ENCODE results near the gene METTL26.

Gene METTL26

DNA sequence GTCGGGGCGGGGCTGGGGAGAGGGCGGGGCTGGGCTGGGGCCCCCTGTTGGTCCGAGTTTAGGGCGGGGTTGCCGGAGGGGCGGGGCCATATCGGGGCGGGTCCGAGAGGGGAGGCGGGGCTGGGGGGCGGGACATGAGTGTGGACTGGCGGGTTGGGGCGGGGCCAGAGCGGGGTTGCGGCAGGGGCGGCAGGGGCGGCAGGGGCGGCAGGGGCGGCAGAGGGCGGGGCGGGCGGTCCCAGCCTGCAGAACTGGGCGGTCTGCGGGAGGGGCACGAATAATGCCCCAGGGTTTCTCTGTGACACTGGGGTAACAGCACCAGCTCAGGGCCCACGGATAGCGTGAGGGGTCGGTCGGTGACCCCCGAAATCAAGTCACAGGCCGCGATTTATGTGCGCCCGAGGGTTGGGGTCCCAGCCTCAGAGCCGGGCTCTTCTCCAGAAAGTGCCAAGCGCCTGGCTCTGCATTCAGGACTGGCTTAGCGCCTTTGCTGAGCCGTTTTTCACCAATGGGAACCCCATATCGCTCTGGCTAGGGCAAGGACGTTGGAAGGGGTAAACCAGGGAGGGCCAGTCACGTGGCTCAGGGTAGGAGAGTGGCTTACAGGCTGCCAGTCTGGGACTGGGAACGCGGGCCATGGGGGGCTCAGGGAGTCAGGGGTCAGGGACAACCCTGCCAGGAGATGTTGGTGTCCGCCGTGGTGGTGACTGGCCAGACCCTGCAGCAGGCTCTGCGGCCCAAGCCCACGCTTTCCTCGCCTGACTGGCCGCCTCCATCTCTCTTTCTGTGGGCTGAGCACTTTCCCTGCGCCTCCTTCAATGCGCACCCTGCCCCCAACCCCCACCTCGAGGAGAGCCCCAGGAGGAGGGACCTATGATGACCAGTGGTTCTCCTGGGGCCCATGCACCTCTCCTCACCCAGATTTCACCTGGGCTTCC, 1.2 kb upstream of the METTL26 start:
- Histone ChIP-seq H3K9ac (ENCODE audit: low read depth in 1 of 2, low read length in 2 of 2) (peak overlapping the region; percentile 58 to 71), H3K4me3 (ENCODE audit: low read depth in 1 of 2, low read length in 2 of 2) (peak overlapping the region; percentile 84 to 90), H3K36me3 (ENCODE audit: control insufficient read depth in 1 of 2, insufficient read depth in 2 of 2, low read length in 2 of 2) (peaks cover 0 to 10% of the 10 kb centered on the region in 2 donors), H3K9me3 (ENCODE audit: control insufficient read depth in 1 of 2, low read length in 2 of 2) (no peaks in the 10 kb centered on the region), H3K4me1 (ENCODE audit: control insufficient read depth in 1 of 2, insufficient read depth in 2 of 2, low read length in 2 of 2) (peaks cover 8 to 21% of the 10 kb centered on the region in 2 donors), H3K27ac (ENCODE audit: low read depth, low read length) (peak overlapping the region; percentile 97), H3K27me3 (ENCODE audit: control insufficient read depth in 1 of 2, insufficient read depth in 2 of 2, low read length in 2 of 2) (no peaks in the 10 kb centered on the region)

DNA sequence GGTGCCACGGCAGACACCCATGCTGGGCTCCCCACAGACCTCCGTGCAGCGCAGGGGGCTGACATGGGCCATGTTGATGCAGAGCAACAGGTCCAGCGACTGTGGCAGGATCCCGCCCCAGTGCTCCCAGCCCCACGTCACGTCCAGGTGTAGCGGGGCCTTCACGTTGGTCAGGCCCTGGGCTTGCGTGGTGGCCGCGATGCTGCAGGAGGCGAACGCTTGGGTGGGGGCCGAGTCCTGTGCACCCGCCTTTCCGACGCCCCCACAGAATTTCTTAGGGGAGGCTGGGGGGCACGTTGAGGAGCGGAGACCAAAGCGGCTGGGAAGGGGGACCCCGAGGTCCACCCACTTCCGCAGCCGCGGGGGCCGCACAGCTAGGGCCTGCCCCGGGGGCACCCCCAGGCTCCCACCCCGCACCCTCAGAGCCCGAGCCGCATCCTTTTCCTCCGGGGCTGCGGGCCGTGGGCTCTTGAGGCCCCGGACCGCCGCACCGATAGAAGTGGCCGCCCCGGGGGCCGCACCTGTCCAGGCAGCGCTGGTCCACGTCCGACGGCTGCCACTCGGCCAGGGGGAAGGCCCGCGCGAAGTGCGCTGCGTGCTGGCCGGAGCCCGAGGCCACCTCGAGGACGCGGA, 416 bp downstream of the METTL26 start:
- Histone ChIP-seq H3K9ac (ENCODE audit: low read depth in 1 of 2, low read length in 2 of 2) (peak overlapping the region; percentile 48 to 52), H3K4me3 (ENCODE audit: low read depth in 1 of 2, low read length in 2 of 2) (peak overlapping the region; percentile 84 to 90), H3K27ac (ENCODE audit: low read depth, low read length) (peak overlapping the region; percentile 97), H3K4me1 (ENCODE audit: control insufficient read depth in 1 of 2, insufficient read depth in 2 of 2, low read length in 2 of 2) (peaks cover 7 to 20% of the 10 kb centered on the region in 2 donors), H3K36me3 (ENCODE audit: control insufficient read depth in 1 of 2, insufficient read depth in 2 of 2, low read length in 2 of 2) (peaks cover 0 to 10% of the 10 kb centered on the region in 2 donors), H3K27me3 (ENCODE audit: control insufficient read depth in 1 of 2, insufficient read depth in 2 of 2, low read length in 2 of 2) (no peaks in the 10 kb centered on the region), H3K9me3 (ENCODE audit: control insufficient read depth in 1 of 2, low read length in 2 of 2) (no peaks in the 10 kb centered on the region)

DNA sequence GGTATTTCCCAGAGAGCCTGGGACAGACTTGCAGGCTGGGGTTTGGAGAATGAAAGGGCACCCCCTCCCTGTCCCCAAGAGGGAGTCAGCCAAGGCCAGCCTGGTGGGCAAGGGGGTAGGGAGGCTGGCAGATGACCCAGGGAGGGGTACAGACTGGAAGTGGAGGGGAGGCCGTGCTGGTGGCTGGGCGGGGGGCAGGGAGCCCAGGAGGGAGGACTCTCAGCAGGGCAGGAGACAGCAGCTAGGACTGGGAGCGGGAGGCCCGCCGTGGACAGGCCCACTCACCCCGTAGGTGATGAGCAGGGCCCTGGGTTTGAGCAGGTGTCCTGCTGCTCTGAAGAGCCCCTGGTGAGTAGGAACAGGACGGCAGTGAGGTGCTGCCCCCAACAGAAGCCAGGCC, 1.1 kb downstream of the METTL26 start:
- Histone ChIP-seq H3K4me1 (ENCODE audit: control insufficient read depth in 1 of 2, insufficient read depth in 2 of 2, low read length in 2 of 2) (peaks cover 7 to 23% of the 10 kb centered on the region in 2 donors), H3K27ac (ENCODE audit: low read depth, low read length) (no peak overlapping the region), H3K9ac (ENCODE audit: low read depth in 1 of 2, low read length in 2 of 2) (peak overlapping the region in 1 of 2 donors; percentile 48), H3K36me3 (ENCODE audit: control insufficient read depth in 1 of 2, insufficient read depth in 2 of 2, low read length in 2 of 2) (peaks cover 0 to 10% of the 10 kb centered on the region in 2 donors), H3K9me3 (ENCODE audit: control insufficient read depth in 1 of 2, low read length in 2 of 2) (no peaks in the 10 kb centered on the region), H3K27me3 (ENCODE audit: control insufficient read depth in 1 of 2, insufficient read depth in 2 of 2, low read length in 2 of 2) (no peaks in the 10 kb centered on the region), H3K4me3 (ENCODE audit: low read depth in 1 of 2, low read length in 2 of 2) (peak overlapping the region; percentile 84 to 90)

DNA sequence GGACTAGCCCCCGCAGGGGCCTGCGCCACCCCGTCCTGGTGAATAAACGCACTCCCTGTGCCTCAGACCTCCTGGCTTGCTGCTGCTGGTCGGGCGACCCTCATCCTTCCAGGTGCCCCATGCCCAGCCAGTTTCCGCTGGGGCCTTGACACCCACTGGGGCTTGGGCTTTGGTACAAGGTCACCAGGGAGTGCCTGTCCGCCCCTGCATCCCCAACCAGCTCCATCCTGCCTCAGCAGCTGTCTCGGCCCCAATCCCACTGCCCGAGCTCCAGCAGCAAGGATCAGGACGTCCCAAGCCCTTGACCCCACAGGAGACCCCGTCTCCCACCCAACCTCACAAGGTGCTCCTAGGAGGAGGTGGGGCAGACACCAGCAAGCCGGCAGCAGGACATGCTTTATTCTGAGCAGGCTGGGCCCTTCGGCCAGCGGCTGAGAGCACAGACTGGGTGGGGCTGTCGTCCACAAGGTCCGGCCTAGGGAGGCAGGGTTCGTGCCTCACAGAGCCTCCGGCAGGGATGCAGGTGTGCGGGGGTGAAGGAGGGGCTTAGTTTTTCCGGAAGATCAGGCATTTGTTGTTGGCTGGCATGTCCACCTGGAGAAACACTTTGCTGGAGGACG, 1.9 kb downstream of the METTL26 start:
- no peak overlapping the region for H3K27ac ChIP-seq (ENCODE audit: low read depth, low read length)
- no peaks in the 10 kb centered on the region for H3K9me3 ChIP-seq (ENCODE audit: control insufficient read depth in 1 of 2, low read length in 2 of 2)
- no peaks in the 10 kb centered on the region for H3K27me3 ChIP-seq (ENCODE audit: control insufficient read depth in 1 of 2, insufficient read depth in 2 of 2, low read length in 2 of 2)
- H3K36me3 ChIP-seq (ENCODE audit: control insufficient read depth in 1 of 2, insufficient read depth in 2 of 2, low read length in 2 of 2), result peaks cover 0 to 10% of the 10 kb centered on the region in 2 donors
- H3K4me1 ChIP-seq (ENCODE audit: control insufficient read depth in 1 of 2, insufficient read depth in 2 of 2, low read length in 2 of 2), result peaks cover 7 to 26% of the 10 kb centered on the region in 2 donors
- no peak overlapping the region for H3K9ac ChIP-seq (ENCODE audit: low read depth in 1 of 2, low read length in 2 of 2)
- no peak overlapping the region for H3K4me3 ChIP-seq (ENCODE audit: low read depth in 1 of 2, low read length in 2 of 2)

DNA sequence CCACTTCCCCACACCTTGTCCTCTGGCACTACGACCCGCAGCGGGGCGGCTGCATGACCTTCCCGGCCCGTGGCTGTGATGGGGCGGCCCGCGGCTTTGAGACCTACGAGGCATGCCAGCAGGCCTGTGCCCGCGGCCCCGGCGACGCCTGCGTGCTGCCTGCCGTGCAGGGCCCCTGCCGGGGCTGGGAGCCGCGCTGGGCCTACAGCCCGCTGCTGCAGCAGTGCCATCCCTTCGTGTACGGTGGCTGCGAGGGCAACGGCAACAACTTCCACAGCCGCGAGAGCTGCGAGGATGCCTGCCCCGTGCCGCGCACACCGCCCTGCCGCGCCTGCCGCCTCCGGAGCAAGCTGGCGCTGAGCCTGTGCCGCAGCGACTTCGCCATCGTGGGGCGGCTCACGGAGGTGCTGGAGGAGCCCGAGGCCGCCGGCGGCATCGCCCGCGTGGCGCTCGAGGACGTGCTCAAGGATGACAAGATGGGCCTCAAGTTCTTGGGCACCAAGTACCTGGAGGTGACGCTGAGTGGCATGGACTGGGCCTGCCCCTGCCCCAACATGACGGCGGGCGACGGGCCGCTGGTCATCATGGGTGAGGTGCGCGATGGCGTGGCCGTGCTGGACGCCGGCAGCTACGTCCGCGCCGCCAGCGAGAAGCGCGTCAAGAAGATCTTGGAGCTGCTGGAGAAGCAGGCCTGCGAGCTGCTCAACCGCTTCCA, 2.6 kb downstream of the METTL26 start:
- no peaks in the 10 kb centered on the region for H3K9me3 ChIP-seq (ENCODE audit: control insufficient read depth in 1 of 2, low read length in 2 of 2)
- H3K27me3 ChIP-seq (ENCODE audit: control insufficient read depth in 1 of 2, insufficient read depth in 2 of 2, low read length in 2 of 2), result no peaks in the 10 kb centered on the region
- no peak overlapping the region for H3K27ac ChIP-seq (ENCODE audit: low read depth, low read length)
- no peak overlapping the region for H3K9ac ChIP-seq (ENCODE audit: low read depth in 1 of 2, low read length in 2 of 2)
- peaks cover 7 to 26% of the 10 kb centered on the region in 2 donors for H3K4me1 ChIP-seq (ENCODE audit: control insufficient read depth in 1 of 2, insufficient read depth in 2 of 2, low read length in 2 of 2)
- H3K4me3 ChIP-seq (ENCODE audit: low read depth in 1 of 2, low read length in 2 of 2), result no peak overlapping the region
- peaks cover 0 to 14% of the 10 kb centered on the region in 2 donors for H3K36me3 ChIP-seq (ENCODE audit: control insufficient read depth in 1 of 2, insufficient read depth in 2 of 2, low read length in 2 of 2)

DNA sequence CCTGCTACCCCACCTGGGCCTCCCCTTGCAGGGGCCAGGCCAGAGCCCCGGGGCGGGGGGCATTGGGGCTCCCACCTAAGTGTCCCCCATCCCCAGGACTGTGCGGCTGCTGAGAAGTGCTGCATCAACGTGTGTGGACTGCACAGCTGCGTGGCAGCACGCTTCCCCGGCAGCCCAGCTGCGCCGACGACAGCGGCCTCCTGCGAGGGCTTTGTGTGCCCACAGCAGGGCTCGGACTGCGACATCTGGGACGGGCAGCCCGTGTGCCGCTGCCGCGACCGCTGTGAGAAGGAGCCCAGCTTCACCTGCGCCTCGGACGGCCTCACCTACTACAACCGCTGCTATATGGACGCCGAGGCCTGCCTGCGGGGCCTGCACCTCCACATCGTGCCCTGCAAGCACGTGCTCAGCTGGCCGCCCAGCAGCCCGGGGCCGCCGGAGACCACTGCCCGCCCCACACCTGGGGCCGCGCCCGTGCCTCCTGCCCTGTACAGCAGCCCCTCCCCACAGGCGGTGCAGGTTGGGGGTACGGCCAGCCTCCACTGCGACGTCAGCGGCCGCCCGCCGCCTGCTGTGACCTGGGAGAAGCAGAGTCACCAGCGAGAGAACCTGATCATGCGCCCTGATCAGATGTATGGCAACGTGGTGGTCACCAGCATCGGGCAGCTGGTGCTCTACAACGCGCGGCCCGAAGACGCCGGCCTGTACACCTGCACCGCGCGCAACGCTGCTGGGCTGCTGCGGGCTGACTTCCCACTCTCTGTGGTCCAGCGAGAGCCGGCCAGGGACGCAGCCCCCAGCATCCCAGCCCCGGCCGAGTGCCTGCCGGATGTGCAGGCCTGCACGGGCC, 3.4 kb downstream of the METTL26 start:
- peaks cover 5 to 24% of the 10 kb centered on the region in 2 donors for H3K4me1 ChIP-seq (ENCODE audit: control insufficient read depth in 1 of 2, insufficient read depth in 2 of 2, low read length in 2 of 2)
- H3K36me3 ChIP-seq (ENCODE audit: control insufficient read depth in 1 of 2, insufficient read depth in 2 of 2, low read length in 2 of 2), result peaks cover 0 to 20% of the 10 kb centered on the region in 2 donors
- no peak overlapping the region for H3K4me3 ChIP-seq (ENCODE audit: low read depth in 1 of 2, low read length in 2 of 2)
- no peak overlapping the region for H3K27ac ChIP-seq (ENCODE audit: low read depth, low read length)
- no peak overlapping the region for H3K9ac ChIP-seq (ENCODE audit: low read depth in 1 of 2, low read length in 2 of 2)
- H3K27me3 ChIP-seq (ENCODE audit: control insufficient read depth in 1 of 2, insufficient read depth in 2 of 2, low read length in 2 of 2), result no peaks in the 10 kb centered on the region
- H3K9me3 ChIP-seq (ENCODE audit: control insufficient read depth in 1 of 2, low read length in 2 of 2), result no peaks in the 10 kb centered on the region

DNA sequence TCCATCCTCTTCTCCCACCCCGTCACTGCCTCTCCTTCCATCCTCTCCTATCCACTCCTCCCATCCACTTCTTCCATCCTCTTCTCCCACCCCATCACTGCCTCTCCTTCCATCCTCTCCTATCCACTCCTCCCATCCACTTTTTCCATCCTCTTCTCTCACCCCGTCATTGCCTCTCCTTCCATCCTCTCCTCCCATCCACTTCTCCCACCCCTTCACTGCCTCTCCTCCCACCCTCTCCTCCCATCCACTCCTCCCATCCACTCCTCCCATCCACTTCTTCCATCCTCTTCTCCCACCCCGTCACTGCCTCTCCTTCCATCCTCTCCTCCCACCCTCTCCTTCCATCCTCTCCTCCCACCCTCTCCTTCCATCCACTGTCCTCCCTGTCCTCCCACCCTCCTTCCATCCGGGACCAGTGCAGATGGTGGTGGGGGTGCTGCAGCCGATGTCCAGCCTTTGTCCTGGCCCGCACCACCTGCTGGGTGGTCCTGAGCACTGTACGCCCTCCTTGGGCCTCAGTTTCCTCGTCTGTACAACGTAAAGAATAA, 4.2 kb downstream of the METTL26 start:
- no peak overlapping the region for H3K4me3 ChIP-seq (ENCODE audit: low read depth in 1 of 2, low read length in 2 of 2)

DNA sequence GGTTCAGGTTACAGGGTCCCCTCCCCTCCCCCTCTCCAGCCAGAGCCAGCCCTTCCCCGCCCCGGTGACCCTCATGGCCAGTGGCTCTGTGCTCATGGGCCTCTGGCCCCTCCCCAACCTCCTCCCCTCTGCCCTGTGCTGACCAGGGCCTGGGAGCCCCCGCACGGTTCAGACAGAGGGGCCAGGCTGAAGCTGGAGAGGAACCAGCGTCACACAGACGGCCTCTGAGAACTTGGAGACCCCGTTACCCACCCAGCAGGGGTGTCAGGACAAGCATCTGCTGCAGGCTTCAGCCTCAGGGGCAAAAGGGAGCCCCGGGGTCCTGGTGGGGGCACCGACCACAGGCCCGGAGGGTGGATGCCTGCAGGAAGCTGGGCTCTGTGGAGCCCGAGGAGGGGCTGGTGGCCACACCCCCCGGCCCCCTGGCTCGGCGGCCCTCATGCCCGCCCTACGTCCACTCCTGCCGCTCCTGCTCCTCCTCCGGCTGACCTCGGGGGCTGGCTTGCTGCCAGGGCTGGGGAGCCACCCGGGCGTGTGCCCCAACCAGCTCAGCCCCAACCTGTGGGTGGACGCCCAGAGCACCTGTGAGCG, 5.2 kb downstream of the METTL26 start, which contains the start of gene WFIKKN1:
WFIKKN1 (plus strand) TSS at position 171 of the 591 bp plus-strand sequence; CDS start at position 440, 269 bp downstream.
- Histone ChIP-seq H3K4me1 (ENCODE audit: control insufficient read depth in 1 of 2, insufficient read depth in 2 of 2, low read length in 2 of 2) (peaks cover 0 to 19% of the 10 kb centered on the region in 2 donors), H3K27ac (ENCODE audit: low read depth, low read length) (no peak within 1 kb of the TSS), H3K4me3 (ENCODE audit: low read depth in 1 of 2, low read length in 2 of 2) (no peak within 1 kb of the TSS), H3K36me3 (ENCODE audit: control insufficient read depth in 1 of 2, insufficient read depth in 2 of 2, low read length in 2 of 2) (peaks cover 0 to 34% of the 10 kb centered on the region in 2 donors), H3K27me3 (ENCODE audit: control insufficient read depth in 1 of 2, insufficient read depth in 2 of 2, low read length in 2 of 2) (no peaks in the 10 kb centered on the region), H3K9me3 (ENCODE audit: control insufficient read depth in 1 of 2, low read length in 2 of 2) (no peaks in the 10 kb centered on the region), H3K9ac (ENCODE audit: low read depth in 1 of 2, low read length in 2 of 2) (no peak within 1 kb of the TSS)

More for the DNA sequence above, 4.2 kb downstream of the METTL26 start:
- Histone ChIP-seq H3K27ac (ENCODE audit: low read depth, low read length) (no peak overlapping the region), H3K9me3 (ENCODE audit: control insufficient read depth in 1 of 2, low read length in 2 of 2) (no peaks in the 10 kb centered on the region), H3K9ac (ENCODE audit: low read depth in 1 of 2, low read length in 2 of 2) (no peak overlapping the region), H3K27me3 (ENCODE audit: control insufficient read depth in 1 of 2, insufficient read depth in 2 of 2, low read length in 2 of 2) (no peaks in the 10 kb centered on the region), H3K36me3 (ENCODE audit: control insufficient read depth in 1 of 2, insufficient read depth in 2 of 2, low read length in 2 of 2) (peaks cover 0 to 27% of the 10 kb centered on the region in 2 donors), H3K4me1 (ENCODE audit: control insufficient read depth in 1 of 2, insufficient read depth in 2 of 2, low read length in 2 of 2) (peaks cover 0 to 19% of the 10 kb centered on the region in 2 donors)
